ENCODE results near the gene COL6A2.

COL6A2 gene

GRCh38 chr21:46159841-46160656 lies 62.1 kb downstream of the COL6A2 start:
- H3K27me3 ChIP-seq (ENCODE audit: insufficient read depth, poor library complexity, severe bottlenecking): no peaks in the 10 kb centered on the region
- no peak for TF ChIP-seq CTCF (IDR thresholded peaks at IDR 0.05; ENCODE audit: poor library complexity, severe bottlenecking)
- H3K36me3 ChIP-seq (ENCODE audit: low read depth): peaks cover 2% of the 10 kb centered on the region; the same call in 1 of the 2 replicates
- peak; percentile 69 for DNase-seq (ENCODE audit: low spot score)
- H3K4me3 ChIP-seq (ENCODE audit: severe bottlenecking): no peak overlapping the region
- ATAC-seq (ENCODE audit: low read depth): peak; percentile 19; the same call in 1 of the 3 replicates
- H3K9me3 ChIP-seq (ENCODE audit: severe bottlenecking): no peaks in the 10 kb centered on the region
- H3K27ac ChIP-seq (ENCODE audit: poor library complexity, severe bottlenecking): no peak overlapping the region
- no peaks in the 10 kb centered on the region for H3K4me1 ChIP-seq (ENCODE audit: insufficient read depth, poor library complexity, severe bottlenecking)

- ATAC-seq (ENCODE audit: low read depth): no peak
- TF ChIP-seq CTCF (IDR thresholded peaks at IDR 0.05; ENCODE audit: poor library complexity, severe bottlenecking): no peak
- Histone ChIP-seq H3K27me3 (ENCODE audit: insufficient read depth, poor library complexity, severe bottlenecking) (no peaks in the 10 kb centered on the region), H3K36me3 (ENCODE audit: low read depth) (peaks cover 2% of the 10 kb centered on the region; the same call in 1 of the 2 replicates), H3K4me1 (ENCODE audit: insufficient read depth, poor library complexity, severe bottlenecking) (no peaks in the 10 kb centered on the region), H3K4me3 (ENCODE audit: severe bottlenecking) (no peak overlapping the region), H3K9me3 (ENCODE audit: severe bottlenecking) (no peaks in the 10 kb centered on the region), H3K27ac (ENCODE audit: poor library complexity, severe bottlenecking) (no peak overlapping the region)
- no peak for DNase-seq (ENCODE audit: low spot score)
Measured at GRCh38 chr21:46160657-46160906, 62.7 kb downstream of the COL6A2 start.

GRCh38 chr21:46160907-46161632 lies 63.2 kb downstream of the COL6A2 start:
- no peak overlapping the region for H3K27ac ChIP-seq (ENCODE audit: poor library complexity, severe bottlenecking)
- no peak overlapping the region for H3K4me3 ChIP-seq (ENCODE audit: severe bottlenecking)
- DNase-seq (ENCODE audit: low spot score) (peak; percentile 75), ATAC-seq (ENCODE audit: low read depth) (no peak)
- H3K36me3 ChIP-seq (ENCODE audit: low read depth): peaks cover 2% of the 10 kb centered on the region; the same call in 1 of the 2 replicates
- no peaks in the 10 kb centered on the region for H3K27me3 ChIP-seq (ENCODE audit: insufficient read depth, poor library complexity, severe bottlenecking)
- H3K9me3 ChIP-seq (ENCODE audit: severe bottlenecking): no peaks in the 10 kb centered on the region
- H3K4me1 ChIP-seq (ENCODE audit: insufficient read depth, poor library complexity, severe bottlenecking): no peaks in the 10 kb centered on the region
- no peak for TF ChIP-seq CTCF (IDR thresholded peaks at IDR 0.05; ENCODE audit: poor library complexity, severe bottlenecking)

GRCh38 chr21:46161633-46162592 lies 64.0 kb downstream of the COL6A2 start:
- H3K27me3 ChIP-seq (ENCODE audit: insufficient read depth, poor library complexity, severe bottlenecking): no peaks in the 10 kb centered on the region
- no peak overlapping the region for H3K27ac ChIP-seq (ENCODE audit: poor library complexity, severe bottlenecking)
- no peak overlapping the region for H3K4me3 ChIP-seq (ENCODE audit: severe bottlenecking)
- H3K36me3 ChIP-seq (ENCODE audit: low read depth): peaks cover 2% of the 10 kb centered on the region; the same call in 1 of the 2 replicates
- DNase-seq (ENCODE audit: low spot score) (peak; percentile 61), ATAC-seq (ENCODE audit: low read depth) (no peak)
- no peaks in the 10 kb centered on the region for H3K4me1 ChIP-seq (ENCODE audit: insufficient read depth, poor library complexity, severe bottlenecking)
- H3K9me3 ChIP-seq (ENCODE audit: severe bottlenecking): no peaks in the 10 kb centered on the region
- TF ChIP-seq CTCF (IDR thresholded peaks at IDR 0.05; ENCODE audit: poor library complexity, severe bottlenecking): no peak

Measured in RWPE2 (cell line).